Umbilical cord (tissue), 2 donors: ENCODE results near the gene OR51D1. TPM values are rescaled to one million over a fixed set of nuclear protein-coding genes. Genes with fewer than 3 reads are reported as not detected.
A peak's percentile ranks its signal among the peaks of the same experiment; 100 is the strongest.

Experiments used
- DNase-seq: peaks from one replicate; pipeline ENCODE4 v3.0.0-alpha.2; 2015; ENCODE audit warnings: low spot score
- total RNA-seq: library from RNA; depleted of rRNA; stranded (reverse); fragments of >200 nt; gene quantifications from one replicate; pipeline ENCODE4 v1.2.3, GENCODE V29; 2014; ENCODE audit warnings: low replicate concordance; ENCODE audit not compliant: insufficient read depth

Gene OR51D1, protein sequence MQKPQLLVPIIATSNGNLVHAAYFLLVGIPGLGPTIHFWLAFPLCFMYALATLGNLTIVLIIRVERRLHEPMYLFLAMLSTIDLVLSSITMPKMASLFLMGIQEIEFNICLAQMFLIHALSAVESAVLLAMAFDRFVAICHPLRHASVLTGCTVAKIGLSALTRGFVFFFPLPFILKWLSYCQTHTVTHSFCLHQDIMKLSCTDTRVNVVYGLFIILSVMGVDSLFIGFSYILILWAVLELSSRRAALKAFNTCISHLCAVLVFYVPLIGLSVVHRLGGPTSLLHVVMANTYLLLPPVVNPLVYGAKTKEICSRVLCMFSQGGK
- 3.1 TPM for total RNA-seq

DNA sequence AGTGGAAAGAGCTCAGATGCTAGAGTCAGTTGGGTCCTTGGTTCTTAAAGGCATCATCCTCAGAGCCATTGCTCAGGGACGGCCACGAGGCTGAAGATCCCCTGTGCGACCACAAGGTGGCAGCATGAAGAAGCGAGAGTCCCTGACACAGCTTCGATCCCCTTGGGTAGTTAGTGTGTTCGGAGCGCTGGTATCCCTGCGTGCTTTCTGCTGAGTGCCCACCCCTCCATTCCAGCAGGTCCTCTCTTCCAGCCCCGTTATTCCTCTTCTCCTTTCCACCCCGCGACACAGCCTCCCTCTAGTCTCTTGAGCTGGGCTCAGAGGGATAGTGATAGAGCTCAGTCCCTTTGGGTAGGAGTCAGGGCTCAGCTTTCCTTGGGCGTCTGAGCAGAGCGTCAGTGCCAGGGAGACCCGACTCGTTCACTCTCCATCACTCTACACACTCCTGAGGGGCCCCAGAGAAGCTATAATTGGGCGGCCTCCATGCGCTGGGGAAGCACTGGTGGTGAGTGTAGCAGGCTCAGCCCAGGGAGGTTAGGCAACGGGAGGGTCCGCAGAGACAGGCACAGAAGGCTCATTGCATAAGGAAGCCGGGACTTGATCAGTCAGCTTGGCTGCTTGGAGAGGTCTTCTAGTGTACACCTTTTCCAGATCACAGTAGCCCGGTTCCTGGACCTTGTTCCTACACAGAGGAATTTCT lies at the start of gene OR51D1:
Gene OR51D1, plus strand, starts transcription at position 516 of the 700 bp plus-strand sequence. CDS start 2,314 bp downstream, outside the sequence.
- peak; percentile 92 for DNase-seq

DNA sequence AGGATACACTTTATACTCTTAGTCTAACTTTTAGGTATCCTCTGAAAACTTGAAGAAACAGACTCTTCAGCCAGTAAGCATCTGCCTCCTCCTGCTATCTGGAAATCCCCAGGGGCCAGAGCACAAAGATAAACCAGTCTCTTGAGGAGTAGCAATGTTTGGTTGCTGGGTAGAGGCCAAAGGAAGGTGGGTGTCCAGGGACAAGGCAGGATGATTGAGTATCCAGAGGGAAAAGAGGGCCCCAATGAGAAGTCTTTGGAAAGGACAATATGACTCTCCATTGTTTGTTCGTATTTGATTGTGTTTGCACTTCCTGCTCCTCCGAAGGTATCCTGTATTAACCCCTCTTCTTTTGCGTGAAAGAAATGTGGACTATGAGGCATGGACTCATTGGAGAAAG lies 48.3 kb upstream of the OR51D1 start:
- DNase-seq = no peak

DNA sequence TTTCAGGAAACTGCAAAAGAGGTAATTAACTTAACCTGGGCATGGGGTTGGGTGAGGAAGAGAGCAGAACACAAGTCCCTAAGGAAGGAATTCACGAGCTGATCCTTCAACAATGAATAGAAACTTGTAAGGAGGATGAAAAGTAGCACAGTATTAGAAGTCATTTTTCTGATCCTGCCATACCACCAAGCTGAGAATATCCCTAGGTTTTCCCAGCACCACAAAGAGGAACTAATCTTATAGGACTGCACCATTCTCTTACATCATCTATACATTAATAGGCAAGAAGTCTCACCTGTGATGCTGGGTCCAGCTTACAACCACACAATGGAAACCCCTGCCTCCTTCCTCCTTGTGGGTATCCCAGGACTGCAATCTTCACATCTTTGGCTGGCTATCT lies 43.5 kb upstream of the OR51D1 start, which contains the start of gene OR52I1:
Gene OR52I1, plus strand, starts transcription at position 301 of the 400 bp plus-strand sequence. Its CDS starts 0 bp downstream, at position 301.
- DNase-seq = no peak

DNA sequence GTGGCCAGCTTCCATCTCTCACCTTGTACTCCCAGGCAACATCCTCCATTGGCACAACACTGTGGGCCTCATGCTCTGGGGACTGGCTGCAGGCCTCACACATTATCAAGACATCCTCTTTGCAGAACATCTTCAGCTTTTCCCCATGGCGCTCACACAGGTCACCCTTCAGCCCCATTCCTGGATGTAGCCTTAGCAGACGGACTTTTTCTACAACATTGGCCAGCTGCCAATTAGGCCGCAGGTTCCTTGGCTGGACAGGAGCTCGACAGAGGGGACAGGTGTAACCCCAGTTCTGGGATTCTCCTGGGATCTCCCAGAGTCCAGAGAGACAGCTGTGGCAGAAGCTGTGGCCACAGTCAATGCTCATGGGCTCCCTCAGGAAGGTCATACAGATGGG lies 32.2 kb upstream of the OR51D1 start:
- DNase-seq = no peak

DNA sequence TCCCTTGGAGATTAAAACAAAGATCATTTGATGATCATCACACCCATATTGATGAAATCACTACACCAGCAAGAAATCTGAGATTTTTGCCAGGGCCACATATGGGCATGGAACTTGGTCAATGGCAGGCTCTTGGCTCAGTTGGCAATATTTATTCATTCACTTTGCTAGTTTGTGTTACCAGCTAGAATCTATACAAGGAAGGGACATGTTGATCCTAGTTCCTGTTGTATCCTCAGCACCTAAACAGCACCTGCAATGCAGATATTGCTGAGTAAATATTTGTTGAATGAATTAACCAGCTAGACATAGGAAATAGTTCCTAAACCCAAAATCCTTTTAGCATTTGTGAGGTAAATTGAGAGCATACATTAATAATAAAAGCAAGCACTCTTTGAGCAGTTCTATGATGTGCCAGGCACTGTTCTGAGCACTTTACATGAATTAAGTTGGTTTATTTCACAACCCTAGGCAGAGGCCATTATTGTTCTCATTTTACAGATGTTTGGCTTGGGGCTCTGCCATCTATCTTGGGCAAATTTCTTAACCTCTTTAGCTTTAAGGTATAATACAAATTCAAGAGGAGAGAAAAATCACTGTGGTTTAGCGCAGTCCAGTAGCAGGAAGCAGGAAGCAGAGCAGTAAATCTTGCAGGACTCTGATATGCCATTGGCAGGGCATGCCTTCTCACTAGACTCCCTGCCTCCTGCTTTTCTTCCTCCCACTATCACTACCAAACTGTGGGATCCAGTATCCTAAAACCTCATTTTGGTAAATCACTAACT lies 30.9 kb upstream of the OR51D1 start:
- peak; percentile 21 for DNase-seq

DNA sequence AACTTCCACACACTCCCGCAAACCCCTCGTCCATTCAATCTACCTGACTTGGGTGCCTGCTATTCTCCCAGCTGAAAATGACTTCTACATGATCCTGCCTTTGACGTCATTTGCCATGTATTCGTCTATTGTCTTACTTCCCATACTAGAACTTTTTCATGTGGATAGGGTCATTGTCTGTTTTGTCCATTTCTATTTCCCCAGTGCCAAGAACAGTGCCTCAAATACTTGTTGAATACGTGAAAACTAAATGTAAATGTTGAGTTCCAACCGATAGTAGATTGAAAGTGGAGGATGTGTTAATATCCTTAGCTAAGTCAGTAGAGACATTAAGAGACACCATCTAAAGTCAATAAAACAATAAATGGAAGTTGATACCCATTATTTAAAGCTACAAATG lies 30.2 kb upstream of the OR51D1 start:
- peak; percentile 7 for DNase-seq

DNA sequence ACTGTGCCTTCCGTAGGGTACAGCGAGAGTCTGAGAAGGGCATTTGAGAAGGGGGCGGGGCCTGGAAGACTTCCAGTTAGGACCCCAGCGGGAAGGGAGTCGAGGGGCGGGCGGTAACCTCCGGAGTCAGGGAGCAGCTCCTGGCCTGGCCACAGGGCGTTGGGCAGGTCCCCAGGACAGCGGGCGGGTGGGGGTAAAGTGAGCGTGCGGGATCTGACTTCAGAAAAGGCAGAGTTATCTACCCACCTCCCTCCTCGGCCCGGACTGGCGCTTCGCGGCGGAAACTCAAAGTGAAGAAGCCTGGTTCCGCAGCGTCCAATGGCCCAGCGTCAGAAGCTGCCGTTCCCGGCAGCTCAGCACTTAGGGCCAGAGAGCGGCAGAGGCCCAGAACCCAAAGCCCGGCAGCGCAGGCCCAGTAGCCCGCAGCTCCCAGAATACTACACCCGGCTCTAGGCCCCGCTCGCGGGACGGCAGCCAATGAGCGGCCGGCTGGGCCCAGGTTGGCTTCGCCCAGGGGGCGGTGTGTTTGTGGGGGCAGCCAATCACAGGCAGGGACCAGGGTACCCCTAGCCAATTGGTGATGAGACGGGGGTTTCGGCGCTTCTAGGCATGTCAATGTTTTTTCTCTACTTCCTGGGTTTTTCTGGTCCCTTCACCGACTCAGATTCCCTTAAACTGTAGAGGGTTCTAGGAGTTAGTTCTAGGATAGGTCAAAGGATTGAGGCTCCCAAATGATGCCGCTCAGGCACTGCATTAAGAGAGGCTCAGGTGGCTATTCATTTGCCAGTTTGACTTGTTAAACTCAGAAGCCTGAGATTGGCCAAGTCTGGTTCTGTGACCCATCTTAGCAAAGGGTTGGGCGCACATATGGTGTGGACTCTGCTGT lies 29.3 kb upstream of the OR51D1 start, which contains the start of gene TRIM68:
Gene TRIM68, minus strand, starts transcription at position 451 of the 886 bp plus-strand sequence. CDS start 2,727 bp downstream, outside the sequence.
- DNase-seq = peak; percentile 98

DNA sequence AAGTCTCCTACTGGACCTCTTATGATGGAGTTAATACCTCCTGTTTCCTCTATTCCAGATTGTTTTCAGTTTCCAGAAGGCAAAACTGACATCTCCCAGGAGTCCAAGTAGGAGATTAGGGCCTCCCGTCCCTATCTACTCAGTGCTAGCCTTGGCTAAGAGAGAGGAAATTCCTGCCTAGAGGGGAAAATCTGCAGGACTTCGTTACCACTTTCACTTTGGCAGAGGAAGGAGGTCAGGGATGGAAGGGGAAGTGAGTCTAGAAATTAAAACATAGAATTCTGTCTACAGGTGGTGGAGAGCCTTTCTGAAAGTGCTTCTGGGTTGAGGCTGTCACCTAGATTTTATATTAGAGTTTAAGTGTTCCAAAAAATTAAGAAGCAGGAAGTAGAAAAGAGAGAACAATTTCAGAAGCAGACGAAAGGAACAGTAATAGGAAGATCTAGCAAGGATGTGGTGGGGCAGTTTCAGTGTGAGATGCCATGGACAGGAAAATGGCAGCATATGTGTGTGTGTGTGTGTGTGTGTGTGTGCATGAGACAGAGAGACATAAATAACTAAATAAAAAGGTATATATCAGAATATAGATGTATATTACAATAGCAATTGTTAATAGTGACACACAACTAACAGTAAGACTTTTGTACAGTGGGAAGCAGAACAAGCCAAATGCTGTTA lies 26.9 kb upstream of the OR51D1 start:
- peak; percentile 19 for DNase-seq

DNA sequence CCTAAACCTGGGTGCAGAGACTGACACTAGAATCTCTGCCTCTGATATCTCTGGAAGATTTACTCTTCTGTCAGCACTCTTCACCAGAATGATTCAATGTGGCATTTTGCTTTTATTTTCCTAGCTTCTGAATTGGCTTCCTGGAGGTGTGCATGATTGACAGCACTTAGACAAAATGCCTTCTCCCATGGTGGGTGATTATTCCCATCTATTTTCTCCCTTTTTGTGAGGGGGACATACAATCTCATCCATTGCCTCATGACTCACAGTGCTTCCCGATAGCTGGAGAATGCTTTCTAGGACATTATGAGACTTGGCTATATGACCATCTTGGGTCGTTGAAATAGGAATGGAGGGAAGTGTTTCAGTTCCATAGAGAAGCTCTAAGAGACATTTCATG lies 25.3 kb upstream of the OR51D1 start:
- DNase-seq = no peak

DNA sequence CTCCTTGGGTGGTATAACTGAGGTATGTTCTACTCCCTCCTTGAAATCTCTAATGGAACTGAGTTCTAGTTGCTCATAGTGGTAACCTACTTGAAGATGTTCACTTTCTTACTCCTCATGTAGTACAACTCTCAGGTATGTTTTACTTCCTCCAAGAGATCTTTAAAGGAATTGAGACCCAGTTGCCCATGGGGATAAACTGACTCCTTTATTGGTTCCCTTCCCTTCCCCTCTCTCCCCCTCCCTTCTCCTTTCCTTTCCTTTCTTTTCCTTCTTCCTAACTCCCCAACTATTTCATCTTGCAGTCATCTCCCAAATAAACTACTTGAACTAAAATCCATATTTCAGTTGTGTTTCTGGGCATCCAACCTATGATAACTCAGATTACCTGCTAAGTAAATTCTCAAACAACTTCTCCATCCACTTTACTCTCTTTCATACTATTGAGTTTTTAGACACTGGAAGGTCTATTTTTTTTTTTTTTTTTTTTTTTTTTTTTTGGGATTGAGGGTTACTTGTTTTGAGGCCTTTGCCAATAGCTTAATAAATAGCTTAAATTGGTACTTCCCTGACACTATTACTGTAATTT lies 21.3 kb upstream of the OR51D1 start:
- DNase-seq = no peak

DNA sequence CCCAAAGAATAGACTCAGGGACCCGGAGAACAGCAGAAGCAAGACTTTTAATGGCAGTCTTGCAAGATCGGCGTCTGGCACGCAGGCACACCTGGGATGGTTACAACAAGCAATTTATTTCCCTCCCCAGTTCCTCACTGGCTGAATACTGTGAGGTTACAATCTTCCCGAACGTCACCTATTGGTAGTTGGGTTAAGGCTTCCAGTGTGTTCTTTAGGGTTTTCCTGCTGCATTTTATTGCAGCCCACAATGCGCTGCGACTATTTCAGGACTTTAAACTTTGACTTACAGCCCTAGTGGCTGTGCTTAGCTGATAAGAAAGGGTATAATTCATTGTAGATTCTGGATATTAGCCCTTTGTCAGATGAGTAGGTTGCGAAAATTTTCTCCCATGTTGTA lies 17.8 kb upstream of the OR51D1 start:
- DNase-seq = no peak

DNA sequence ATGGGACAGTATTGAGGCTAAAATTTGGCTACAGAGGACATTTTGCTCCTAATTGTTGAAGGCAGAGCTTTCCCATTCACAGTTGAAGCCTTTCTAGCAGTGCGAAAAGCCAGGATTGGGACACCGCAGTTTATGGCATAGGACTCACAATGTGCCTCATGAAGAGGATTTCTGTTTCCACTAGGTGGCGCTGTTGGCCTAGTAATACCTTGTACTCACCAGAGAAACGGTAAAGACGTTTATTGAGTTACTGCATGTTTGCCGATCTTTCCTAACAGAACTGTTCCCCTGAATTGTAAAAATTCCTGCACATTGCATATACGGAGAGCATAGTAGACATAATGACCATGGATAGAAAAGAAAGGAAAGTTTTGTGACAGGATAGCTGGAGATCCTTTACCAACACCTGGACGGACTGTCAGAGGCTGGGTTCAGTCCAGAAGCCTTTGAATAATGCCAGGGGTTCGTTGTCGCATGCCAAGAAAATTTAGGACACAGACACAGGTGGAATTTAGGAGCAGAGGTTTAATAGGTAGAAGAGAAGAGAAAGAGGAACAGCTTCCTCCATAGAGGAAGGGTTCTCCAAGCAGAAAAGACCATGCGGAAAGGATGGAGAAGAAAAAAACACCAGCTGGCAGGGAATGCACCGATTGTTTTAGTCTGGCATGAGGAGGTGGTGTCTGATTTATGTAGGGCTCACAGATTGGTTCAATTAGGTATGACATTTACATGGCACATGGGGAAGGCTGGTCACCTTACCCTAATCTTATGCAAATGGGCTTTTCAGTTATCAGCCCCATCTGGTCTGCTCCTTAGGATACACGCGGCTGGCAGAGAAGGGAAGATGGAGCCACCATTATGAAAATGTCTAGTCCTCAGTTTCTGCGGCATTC lies 10.8 kb upstream of the OR51D1 start:
- peak; percentile 82 for DNase-seq

DNA sequence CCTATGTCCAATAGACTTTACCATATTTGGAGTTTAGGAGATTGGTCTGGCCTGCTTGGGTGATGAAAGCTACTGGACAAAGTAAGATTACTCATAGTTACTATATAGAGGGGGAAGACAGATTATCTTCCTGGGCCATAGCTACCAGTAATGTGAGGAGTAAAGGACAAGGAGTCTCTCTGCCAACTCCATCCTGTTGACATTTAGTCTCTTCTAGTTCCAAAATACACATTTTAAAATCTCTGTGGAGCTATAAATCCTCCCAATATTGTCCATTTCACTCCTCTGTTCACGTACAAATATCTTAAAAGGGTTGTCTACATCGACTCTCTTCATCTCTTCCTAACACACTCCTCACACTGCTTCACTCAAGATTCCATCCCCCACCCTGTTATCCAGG lies 1.1 kb upstream of the OR51D1 start:
- no peak for DNase-seq

DNA sequence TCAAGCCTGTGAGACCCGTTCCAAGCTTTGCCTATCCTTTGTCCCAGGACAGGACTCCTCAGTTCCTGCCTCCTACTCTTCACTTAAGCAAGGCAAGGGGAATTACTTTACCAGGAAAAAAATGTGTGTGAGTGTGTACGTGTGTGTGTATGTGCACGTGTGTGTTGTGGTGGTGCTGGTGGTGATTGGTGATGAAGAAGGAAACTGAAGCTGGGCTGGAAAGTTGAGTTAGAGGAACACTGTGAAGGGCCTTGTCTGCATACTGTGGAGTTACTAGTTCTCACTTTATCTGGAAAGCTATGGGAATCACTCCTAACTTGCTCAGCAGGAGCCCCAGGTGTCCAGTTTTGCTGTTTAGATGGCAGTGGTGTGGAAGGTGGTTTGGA lies 378 bp downstream of the OR51D1 start:
- DNase-seq = no peak

DNA sequence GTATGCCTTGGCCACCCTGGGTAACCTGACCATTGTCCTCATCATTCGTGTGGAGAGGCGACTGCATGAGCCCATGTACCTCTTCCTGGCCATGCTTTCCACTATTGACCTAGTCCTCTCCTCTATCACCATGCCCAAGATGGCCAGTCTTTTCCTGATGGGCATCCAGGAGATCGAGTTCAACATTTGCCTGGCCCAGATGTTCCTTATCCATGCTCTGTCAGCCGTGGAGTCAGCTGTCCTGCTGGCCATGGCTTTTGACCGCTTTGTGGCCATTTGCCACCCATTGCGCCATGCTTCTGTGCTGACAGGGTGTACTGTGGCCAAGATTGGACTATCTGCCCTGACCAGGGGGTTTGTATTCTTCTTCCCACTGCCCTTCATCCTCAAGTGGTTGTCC lies 2.7 kb downstream of the OR51D1 start:
- DNase-seq = no peak

DNA sequence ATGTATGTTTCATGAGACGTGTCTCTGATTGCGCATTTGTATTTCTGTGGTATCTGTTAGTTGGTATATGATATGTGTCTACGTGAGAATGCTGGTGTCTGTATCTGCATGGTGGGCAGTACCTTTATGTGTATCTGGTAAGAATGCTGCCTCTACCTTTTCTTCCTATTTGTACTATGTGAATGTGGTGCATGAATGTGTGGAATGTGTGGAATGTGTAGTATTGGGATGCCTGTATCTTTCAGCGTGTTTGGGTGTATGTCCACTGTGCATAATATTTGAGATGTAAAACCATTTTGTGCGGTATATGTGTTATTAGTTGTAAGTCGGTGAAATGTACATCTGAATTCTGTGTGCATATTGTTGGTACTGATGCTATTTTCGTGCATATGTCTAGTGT lies 4.2 kb downstream of the OR51D1 start:
- DNase-seq = no peak

DNA sequence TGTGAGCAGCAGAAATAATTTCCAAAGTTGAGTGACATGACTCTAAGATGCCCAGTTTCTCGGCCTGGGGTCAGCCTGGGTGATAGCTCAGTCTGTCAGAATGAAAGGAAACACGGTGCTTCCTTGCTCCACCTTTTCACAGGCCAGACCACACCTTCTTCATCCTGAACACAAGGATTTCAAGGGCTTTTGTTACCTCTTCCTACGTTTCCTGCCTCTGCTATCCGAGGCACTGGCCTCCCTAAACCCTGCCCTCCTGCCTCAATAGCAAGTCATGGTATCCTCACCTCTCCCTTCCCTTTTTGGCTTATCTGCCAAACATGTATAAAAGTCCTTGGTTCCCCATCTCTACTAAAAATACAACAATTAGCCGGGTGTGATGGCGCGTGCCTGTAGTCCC lies 4.8 kb downstream of the OR51D1 start:
- DNase-seq = no peak

DNA sequence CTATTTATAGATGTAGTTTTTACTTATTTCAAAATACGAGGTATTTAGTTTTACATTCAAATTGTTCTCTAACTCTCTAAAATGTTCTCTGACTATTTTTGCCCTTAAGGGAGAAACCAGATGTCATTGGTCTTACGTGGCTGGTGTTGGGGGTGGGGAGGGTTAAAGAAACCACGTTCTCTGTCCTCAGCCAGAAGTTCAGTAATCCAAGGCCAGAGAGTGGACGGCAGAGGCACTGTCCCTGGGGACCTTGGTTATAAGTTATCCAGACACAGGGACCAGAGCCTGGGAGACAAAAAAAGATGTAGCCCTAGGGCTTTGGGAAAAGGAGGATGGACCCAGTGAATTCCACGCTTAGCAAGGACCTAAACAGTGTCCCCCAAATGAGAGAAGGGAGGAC lies 5.8 kb downstream of the OR51D1 start:
- DNase-seq = peak; percentile 43

DNA sequence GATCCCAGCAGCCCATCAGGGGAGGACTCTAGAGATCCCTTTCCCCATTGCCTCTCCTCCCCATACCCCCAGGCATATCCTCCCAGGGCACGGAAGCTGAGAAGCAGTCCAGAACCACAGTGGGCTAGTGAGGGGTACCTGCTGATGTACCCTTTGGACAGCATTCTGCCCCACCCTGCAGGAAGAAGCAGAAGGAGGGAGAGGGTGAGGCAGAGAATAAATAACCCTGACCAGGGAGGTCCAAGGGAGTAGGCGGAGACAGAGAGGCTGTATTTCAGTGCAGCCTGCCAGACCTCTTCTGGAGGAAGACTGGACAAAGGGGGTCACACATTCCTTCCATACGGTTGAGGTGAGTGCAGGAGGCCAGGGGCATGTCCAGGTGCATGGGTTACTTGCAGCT lies 6.4 kb downstream of the OR51D1 start, which contains the start of gene OR51E1:
Gene OR51E1, plus strand, starts transcription at position 301 of the 400 bp plus-strand sequence. CDS start 8,545 bp downstream, outside the sequence.
- DNase-seq = peak; percentile 35
